HepG2 (cell line): ENCODE data around the gene NR1H3. TPM values are rescaled to one million over a fixed set of nuclear protein-coding genes. Genes with fewer than 3 reads are reported as not detected.
A peak's percentile ranks its signal among the peaks of the same experiment; 100 is the strongest.

ENCODE experiments used
- HNF4A ChIP-seq: sonication (generic); formaldehyde crosslinking; IDR thresholded peaks from 2 replicates; pipeline ENCODE4 v1.4.0; 2020; ENCODE audit warnings: missing genetic modification reagents
- HNF4G ChIP-seq, 2 experiments: sonication (generic) in 1 of 2; formaldehyde crosslinking in 1 of 2; IDR thresholded peaks; 2 replicates each; pipeline versions ENCODE4 v1.4.0 to v1.6.1; 2011 to 2020; ENCODE audit warnings: borderline replicate concordance in 2 of 2, low read depth in 2 of 2, mild to moderate bottlenecking in 2 of 2, low read length in 1 of 2, missing genetic modification reagents in 1 of 2, moderate library complexity in 1 of 2
- JUND ChIP-seq: sonication (generic); formaldehyde crosslinking; IDR thresholded peaks from 2 replicates; pipeline ENCODE4 v1.8.0; 2022; ENCODE audit warnings: mild to moderate bottlenecking, missing genetic modification reagents
- NCOR1 ChIP-seq: fragments of 200-600 bp; sonication (generic); IDR thresholded peaks from 2 replicates; pipeline ENCODE4 v1.7.0; 2017; ENCODE audit warnings: antibody characterized with exemption, low read length, borderline replicate concordance
- NFYB ChIP-seq: sonication (generic); formaldehyde crosslinking; IDR thresholded peaks from 2 replicates; pipeline ENCODE4 v1.4.0; 2020; ENCODE audit warnings: missing genetic modification reagents
- PCBP1 ChIP-seq: fragments of 200-400 bp; formaldehyde crosslinking; IDR thresholded peaks from 2 replicates; pipeline ENCODE4 v1.6.1; 2017; ENCODE audit warnings: mild to moderate bottlenecking, low read depth, low read length, borderline replicate concordance
- RXRA ChIP-seq: sonication (generic); formaldehyde crosslinking; IDR thresholded peaks from 2 replicates; pipeline ENCODE4 v1.5.1; 2020; ENCODE audit warnings: missing genetic modification reagents
- SALL1 ChIP-seq: sonication (generic); formaldehyde crosslinking; IDR thresholded peaks from 2 replicates; pipeline ENCODE4 v1.8.0; 2022; ENCODE audit warnings: mild to moderate bottlenecking, missing genetic modification reagents
- TGIF2 ChIP-seq: IDR thresholded peaks from 2 replicates; pipeline ENCODE4 v1.6.1; 2016; ENCODE audit warnings: control low read depth, missing compliant biosample characterization
- ZBTB7B ChIP-seq: sonication (generic); formaldehyde crosslinking; IDR thresholded peaks from 2 replicates; pipeline ENCODE4 v1.4.0; 2020; ENCODE audit warnings: missing genetic modification reagents
- ZFYVE20 ChIP-seq: sonication (generic); formaldehyde crosslinking; IDR thresholded peaks from 2 replicates; pipeline ENCODE4 v1.8.0; 2023; ENCODE audit warnings: low read depth, mild to moderate bottlenecking, moderate library complexity, missing genetic modification reagents, borderline replicate concordance
- ZNF12 ChIP-seq: sonication (generic); formaldehyde crosslinking; IDR thresholded peaks from 2 replicates; pipeline ENCODE4 v1.5.0; 2020; ENCODE audit warnings: missing genetic modification reagents
- ZNF780A ChIP-seq: sonication (generic); formaldehyde crosslinking; IDR thresholded peaks from 2 replicates; pipeline ENCODE4 v1.8.0; 2022; ENCODE audit warnings: mild to moderate bottlenecking, missing genetic modification reagents, moderate library complexity
- polyA plus RNA-seq, 8 experiments: library from polyadenylated mRNA; depleted of rRNA in 3 of 8; stranded (reverse) in 7 of 8; unstranded in 1 of 8; fragments of >200 nt; fragmentation: Illumina TruSeq in 4 of 8; extraction: Trizol in 4 of 8; gene quantifications; 2 replicates each; pipeline versions ENCODE4 v1.2.1 to v1.2.3, GENCODE V29; 2011 to 2016; ENCODE audit warnings: low read depth in 4 of 8, missing spikeins in 1 of 8, mixed read lengths in 1 of 8; ENCODE audit not compliant: insufficient read depth in 1 of 8
- total RNA-seq, 5 experiments: library from RNA; depleted of rRNA; stranded (reverse); fragments of >200 nt; fragmentation: Illumina TruSeq; extraction: Trizol; gene quantifications; 2 replicates each; pipeline ENCODE4 v1.2.3, GENCODE V29; 2016; ENCODE audit warnings: low read depth in 1 of 5
- TF ChIP-seq, protein P1 (sequence below): sonication (generic); formaldehyde crosslinking; IDR thresholded peaks from 2 replicates; pipeline ENCODE4 v1.4.0; 2020; ENCODE audit warnings: mild to moderate bottlenecking, low read depth, missing genetic modification reagents
- TF ChIP-seq, protein P2 (sequence below): sonication (generic); formaldehyde crosslinking; IDR thresholded peaks from 2 replicates; pipeline ENCODE4 v1.4.0; 2020; ENCODE audit warnings: missing genetic modification reagents
- TF ChIP-seq, protein P3 (sequence below): IDR thresholded peaks from 2 replicates; pipeline ENCODE4 v1.6.1; 2016; ENCODE audit warnings: mild to moderate bottlenecking

NR1H3 gene
- total and polyA plus RNA-seq, 2 of the 13 experiments (the other 11 are each of a cell fraction or from before 2014, with no cell fraction given): 41.8 to 102 TPM

DNA sequence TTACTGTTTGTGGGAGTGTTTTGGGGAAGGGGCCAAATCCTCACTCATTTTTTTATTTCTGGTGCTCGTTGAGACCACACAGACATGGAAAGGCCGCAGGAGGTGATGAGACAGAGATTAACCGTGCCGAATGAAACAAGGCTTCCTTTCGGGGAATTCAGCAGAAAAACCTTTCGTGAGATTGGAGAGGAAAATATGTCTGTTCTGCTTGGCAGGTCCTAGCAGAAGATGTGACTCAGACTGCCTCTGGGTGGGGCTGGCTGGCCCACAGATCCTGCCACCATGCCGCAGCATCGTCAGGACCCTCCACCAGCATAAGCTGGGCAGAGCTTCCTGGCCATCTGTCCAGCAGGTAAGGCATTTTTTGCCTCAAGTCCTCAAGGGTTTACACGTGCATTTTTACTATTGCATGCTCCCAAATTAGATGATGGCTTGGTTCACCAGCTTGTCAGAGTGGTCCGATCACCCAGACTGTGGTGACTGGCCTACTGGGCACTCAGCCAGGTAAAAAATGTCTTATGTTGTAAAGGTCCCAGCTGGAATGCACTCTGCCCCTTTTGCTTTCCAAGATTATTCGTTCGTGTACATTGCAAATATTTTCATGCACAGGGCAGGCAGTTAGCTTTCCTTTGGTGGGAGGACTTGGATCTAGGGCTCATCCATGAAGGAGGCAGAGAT lies 41.5 kb upstream of the NR1H3 start (continued):
- no peak for TF ChIP-seq ZNF780A (CRISPR knock-in tag)
- no peak for TF ChIP-seq ZFYVE20 (CRISPR knock-in tag)
- peak; percentile 62 for TF ChIP-seq ZBTB7B (CRISPR knock-in tag)
- TF ChIP-seq, protein P1, sequence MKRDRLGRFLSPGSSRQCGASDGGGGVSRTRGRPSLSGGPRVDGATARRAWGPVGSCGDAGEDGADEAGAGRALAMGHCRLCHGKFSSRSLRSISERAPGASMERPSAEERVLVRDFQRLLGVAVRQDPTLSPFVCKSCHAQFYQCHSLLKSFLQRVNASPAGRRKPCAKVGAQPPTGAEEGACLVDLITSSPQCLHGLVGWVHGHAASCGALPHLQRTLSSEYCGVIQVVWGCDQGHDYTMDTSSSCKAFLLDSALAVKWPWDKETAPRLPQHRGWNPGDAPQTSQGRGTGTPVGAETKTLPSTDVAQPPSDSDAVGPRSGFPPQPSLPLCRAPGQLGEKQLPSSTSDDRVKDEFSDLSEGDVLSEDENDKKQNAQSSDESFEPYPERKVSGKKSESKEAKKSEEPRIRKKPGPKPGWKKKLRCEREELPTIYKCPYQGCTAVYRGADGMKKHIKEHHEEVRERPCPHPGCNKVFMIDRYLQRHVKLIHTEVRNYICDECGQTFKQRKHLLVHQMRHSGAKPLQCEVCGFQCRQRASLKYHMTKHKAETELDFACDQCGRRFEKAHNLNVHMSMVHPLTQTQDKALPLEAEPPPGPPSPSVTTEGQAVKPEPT (CRISPR knock-in tag): 0 out of 2 replicates have a peak, but pooled peaks have one; percentile 30
- peak; percentile 83 for TF ChIP-seq HNF4A
- no peak for TF ChIP-seq PCBP1
- TF ChIP-seq, protein P2, sequence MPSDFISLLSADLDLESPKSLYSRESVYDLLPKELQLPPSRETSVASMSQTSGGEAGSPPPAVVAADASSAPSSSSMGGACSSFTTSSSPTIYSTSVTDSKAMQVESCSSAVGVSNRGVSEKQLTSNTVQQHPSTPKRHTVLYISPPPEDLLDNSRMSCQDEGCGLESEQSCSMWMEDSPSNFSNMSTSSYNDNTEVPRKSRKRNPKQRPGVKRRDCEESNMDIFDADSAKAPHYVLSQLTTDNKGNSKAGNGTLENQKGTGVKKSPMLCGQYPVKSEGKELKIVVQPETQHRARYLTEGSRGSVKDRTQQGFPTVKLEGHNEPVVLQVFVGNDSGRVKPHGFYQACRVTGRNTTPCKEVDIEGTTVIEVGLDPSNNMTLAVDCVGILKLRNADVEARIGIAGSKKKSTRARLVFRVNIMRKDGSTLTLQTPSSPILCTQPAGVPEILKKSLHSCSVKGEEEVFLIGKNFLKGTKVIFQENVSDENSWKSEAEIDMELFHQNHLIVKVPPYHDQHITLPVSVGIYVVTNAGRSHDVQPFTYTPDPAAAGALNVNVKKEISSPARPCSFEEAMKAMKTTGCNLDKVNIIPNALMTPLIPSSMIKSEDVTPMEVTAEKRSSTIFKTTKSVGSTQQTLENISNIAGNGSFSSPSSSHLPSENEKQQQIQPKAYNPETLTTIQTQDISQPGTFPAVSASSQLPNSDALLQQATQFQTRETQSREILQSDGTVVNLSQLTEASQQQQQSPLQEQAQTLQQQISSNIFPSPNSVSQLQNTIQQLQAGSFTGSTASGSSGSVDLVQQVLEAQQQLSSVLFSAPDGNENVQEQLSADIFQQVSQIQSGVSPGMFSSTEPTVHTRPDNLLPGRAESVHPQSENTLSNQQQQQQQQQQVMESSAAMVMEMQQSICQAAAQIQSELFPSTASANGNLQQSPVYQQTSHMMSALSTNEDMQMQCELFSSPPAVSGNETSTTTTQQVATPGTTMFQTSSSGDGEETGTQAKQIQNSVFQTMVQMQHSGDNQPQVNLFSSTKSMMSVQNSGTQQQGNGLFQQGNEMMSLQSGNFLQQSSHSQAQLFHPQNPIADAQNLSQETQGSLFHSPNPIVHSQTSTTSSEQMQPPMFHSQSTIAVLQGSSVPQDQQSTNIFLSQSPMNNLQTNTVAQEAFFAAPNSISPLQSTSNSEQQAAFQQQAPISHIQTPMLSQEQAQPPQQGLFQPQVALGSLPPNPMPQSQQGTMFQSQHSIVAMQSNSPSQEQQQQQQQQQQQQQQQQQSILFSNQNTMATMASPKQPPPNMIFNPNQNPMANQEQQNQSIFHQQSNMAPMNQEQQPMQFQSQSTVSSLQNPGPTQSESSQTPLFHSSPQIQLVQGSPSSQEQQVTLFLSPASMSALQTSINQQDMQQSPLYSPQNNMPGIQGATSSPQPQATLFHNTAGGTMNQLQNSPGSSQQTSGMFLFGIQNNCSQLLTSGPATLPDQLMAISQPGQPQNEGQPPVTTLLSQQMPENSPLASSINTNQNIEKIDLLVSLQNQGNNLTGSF (CRISPR knock-in tag): no peak
- peak; percentile 70 for TF ChIP-seq SALL1 (CRISPR knock-in tag)
- TF ChIP-seq RXRA: peak; percentile 56; the same call in 1 of the 2 replicates
- no peak for TF ChIP-seq HNF4G (IDR thresholded peaks at IDR 0.05; ENCODE audit: borderline replicate concordance, low read depth, low read length)
- 0 out of 2 replicates have a peak, but pooled peaks have one; percentile 48 for TF ChIP-seq HNF4G (CRISPR knock-in tag; IDR thresholded peaks at IDR 0.05; ENCODE audit: borderline replicate concordance, low read depth)
- 0 out of 2 replicates have a peak, but pooled peaks have one; percentile 55 for TF ChIP-seq ZNF12 (CRISPR knock-in tag)
- TF ChIP-seq, protein P3, sequence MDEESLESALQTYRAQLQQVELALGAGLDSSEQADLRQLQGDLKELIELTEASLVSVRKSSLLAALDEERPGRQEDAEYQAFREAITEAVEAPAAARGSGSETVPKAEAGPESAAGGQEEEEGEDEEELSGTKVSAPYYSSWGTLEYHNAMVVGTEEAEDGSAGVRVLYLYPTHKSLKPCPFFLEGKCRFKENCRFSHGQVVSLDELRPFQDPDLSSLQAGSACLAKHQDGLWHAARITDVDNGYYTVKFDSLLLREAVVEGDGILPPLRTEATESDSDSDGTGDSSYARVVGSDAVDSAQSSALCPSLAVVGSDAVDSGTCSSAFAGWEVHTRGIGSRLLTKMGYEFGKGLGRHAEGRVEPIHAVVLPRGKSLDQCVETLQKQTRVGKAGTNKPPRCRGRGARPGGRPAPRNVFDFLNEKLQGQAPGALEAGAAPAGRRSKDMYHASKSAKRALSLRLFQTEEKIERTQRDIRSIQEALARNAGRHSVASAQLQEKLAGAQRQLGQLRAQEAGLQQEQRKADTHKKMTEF (CRISPR knock-in tag): peak; percentile 28; the same call in 1 of the 2 replicates
- no peak for TF ChIP-seq JUND (CRISPR knock-in tag)
- no peak for TF ChIP-seq NFYB (CRISPR knock-in tag)
- peak; percentile 71; the same call in 1 of the 2 replicates for TF ChIP-seq NCOR1
- TF ChIP-seq TGIF2 (CRISPR knock-in tag): peak; percentile 18; the same call in 1 of the 2 replicates
